GM03348 (cell line): Measurements from ENCODE around the gene MED13L.
"Not testable (repeated sequence)": the region's sequence is repeated elsewhere in the genome, so short reads cannot be mapped to it uniquely, and the experiment has no call there.

ENCODE experiments used
- DNase-seq: peaks from one replicate; pipeline ENCODE4 v3.0.0; 2012; ENCODE audit warnings: low spot score

MED13L gene

DNA sequence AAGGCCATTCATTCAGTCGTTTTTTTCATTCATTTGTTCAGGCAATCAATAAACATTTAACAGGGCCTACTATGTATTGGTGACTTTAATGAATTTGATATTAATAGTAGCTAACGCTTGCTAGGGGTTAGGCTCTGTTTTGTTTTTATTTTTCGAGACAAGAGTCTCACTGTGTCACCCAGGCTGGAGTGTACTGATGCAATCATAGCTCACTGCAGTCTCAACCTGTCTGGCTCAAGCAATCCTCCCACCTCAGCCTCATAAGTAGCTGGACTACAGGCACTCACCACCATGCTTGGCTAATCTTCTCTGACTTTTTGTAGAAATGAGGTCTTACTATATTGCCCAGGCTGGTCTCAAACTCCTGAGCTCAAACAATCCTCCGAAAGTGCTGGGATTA lies 25.6 kb upstream of the MED13L start:
- DNase-seq: no peak

DNA sequence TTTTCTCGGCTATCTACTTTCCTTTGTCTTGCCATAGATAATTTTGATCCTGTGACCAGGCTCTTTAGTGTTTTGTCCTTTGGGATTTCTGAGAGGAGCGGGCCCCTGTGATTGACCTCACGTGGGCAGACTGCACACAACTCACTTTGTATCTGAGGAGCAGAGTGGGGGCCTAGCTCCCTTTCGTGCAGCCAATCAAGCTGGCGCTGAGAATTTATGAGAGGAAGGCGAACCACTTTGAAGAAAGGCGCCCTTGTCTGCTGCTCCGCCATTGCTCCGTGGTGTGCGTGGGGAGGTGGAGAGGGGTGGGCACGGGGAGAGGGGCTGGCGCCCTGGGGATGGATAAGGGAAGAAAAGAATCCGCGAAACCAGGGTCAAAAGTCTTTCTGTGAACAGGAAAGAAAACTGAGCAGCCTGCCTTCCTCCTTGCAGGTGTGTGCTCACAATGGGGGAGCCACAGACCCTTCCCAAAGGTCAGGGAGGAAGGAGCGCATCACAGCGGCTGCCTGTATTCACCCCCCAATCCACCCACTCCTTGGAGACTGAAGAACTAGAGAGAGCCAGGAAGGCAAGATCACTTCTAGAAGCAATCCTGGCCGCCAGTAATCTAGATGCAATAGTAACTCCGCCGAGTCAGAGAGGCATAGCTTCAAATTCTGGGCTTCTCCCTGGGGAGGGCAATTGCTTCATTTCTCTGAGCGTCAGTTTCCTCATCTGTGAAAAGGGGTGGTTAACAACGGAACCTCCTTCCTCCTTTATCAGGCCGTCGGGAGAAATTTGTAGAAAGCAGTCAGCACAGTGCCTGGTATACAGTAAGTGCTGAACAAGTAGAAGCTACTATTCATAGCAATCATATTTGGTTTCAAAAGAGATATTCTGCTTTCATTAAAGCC lies 24.9 kb upstream of the MED13L start:
- no peak for DNase-seq

DNA sequence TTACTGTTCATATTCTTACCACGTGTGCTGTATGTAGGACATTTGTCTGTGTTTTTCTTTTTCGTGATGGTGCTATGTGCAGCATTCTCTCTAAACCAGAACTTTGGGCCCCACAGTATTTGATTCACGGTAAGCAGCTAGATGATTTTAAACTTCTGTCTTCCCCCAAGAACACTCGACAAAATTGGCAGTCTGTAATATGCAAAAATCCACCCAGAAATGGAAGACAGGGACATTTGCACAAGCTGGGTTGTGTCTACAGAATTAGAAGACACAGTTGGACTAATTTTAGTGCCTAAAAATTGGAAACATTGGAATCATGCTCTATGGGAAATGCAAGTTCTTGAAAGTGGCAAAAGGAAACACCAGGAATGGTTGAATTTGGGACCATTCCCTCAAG lies 24.1 kb upstream of the MED13L start:
- DNase-seq: no peak

DNA sequence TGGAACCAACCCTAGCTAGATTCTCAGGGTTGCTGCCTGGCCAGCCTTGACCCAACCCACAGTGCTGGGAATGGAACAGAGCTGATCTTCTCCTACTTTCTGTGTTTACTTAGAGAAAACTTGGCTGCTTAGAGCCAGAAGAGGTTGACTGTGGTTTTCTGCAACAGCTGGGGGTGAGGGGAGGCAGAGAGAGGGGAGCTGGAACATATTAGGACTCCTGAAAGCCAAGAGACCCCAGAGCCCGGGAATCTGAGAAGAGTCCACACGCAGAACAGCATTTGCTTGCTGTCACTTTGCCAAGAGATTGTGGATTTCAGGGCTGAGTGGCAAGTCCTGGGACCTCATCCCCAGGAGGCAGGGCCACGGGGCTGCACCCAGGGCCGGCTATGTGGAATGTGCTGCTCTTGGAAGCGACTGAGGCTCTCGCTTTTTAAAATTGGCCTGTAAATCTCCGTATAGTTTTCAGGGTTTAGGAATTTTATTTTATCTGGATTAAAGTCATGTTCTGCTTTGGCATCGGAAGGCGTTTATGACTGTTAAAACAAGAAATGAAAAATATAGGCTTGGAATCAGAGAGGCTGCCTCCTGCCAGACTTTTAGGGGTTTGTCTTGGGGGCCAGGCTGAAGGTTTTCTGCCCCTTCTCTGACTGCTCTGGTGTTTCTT lies 22.3 kb upstream of the MED13L start:
- peak; percentile 56 for DNase-seq

DNA sequence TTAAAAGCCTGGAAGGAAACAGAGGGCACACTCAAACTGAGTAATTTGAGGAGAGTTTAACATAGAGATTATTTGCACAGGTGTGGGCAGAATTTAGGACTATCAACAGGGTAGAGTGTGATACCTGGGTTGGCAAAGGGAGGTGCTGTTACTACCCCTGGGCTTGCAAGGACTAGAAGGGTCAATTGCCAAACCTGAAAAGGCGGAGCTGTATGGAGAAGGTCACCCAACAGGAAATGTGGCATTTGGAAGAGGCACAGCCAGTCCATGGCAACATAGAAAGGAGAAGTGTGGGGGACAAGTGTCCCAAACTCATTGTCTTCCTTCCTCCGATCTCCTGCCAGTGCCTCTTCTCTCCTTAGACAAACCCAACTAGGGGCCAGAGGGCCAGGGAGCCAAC lies 21.6 kb upstream of the MED13L start:
- DNase-seq: no peak

DNA sequence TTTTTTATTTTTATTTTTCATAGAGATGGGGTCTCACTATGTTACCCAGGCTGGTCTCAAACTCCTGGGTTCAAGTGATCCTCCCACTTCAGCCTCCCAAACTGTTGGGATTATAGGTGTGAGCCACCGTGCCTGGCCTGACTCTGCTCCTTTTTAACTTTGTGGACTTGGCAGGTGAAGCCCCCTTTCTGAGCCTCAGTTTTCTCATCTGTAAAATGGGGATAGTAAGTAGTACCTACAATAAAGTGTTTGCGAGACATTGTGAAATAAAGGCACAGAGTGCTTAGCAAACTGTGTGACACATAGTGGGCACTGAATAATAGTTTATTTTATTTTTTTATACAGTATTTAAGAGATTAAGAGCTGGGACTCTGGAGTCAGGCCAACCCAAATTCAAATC lies 21.1 kb upstream of the MED13L start:
- DNase-seq: no peak

DNA sequence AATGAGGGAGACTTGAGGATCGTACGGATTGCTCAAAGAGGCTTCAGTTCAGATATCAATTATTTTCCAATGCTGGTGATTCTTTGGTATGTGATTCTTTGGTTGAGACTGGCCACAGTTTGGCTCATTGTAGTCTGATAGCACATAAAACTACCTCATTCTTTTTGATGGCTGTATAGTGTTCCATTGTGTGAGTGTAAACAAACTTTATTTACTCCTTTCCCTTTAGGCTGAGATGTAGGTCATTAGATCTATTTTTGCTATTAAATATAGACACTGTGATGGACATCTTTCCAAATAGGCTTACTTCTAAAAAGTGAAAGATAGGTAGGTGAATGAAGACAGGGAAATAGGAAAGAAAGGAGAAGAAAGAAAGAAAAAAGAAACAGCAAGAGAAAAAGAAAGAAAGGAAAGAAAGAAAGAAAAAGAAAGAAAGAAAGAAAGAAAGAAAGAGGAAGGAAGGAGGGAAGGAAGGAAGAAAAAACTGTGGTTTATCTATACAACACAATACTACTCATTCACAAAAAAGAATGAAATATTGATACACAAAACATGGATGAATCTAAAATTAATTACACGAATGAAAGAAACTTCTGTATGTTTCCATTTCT lies 19.8 kb upstream of the MED13L start:
- no peak for DNase-seq

DNA sequence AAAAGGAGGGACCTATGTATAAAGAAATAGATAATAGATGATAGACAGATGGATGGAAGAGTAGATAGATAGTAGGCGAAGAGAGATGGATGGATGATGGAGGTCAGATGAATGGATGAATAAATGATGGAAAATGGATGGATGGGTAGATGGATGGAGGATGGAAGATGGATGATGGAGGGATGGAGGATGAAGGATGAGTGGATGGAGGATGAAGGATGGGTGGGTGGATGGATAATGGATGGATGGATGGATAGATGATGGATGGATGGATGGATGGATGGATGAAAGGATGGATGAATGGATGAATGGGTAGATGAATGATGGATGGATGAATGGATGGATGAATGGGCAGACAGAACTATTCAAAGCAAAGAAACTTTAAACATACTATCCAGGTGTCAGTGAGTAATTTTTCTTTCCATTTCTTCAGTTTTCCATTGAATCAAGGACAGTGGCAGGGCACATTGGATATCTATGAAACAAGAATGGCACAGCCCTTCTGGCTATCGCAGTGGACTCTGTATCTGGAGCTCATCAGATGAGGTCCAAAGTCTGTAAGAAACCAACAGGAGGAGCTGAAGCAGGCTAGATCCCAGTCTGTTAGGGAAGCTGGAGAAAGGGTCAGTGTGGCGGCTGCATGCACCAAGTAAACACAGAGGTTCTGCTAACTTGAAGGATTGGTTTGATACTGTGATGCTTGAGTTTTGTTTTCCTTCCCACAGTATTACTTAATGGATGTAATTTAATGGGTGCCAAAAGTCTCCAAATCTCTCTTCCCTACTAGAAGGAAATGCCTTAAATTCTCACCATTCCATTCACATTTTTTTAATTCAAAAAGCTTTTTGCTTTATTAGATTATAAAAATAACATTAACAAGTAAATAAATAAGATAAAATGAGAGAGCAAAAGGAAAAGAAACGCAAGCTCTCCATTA lies 18.1 kb upstream of the MED13L start:
- DNase-seq: peak; percentile 58

DNA sequence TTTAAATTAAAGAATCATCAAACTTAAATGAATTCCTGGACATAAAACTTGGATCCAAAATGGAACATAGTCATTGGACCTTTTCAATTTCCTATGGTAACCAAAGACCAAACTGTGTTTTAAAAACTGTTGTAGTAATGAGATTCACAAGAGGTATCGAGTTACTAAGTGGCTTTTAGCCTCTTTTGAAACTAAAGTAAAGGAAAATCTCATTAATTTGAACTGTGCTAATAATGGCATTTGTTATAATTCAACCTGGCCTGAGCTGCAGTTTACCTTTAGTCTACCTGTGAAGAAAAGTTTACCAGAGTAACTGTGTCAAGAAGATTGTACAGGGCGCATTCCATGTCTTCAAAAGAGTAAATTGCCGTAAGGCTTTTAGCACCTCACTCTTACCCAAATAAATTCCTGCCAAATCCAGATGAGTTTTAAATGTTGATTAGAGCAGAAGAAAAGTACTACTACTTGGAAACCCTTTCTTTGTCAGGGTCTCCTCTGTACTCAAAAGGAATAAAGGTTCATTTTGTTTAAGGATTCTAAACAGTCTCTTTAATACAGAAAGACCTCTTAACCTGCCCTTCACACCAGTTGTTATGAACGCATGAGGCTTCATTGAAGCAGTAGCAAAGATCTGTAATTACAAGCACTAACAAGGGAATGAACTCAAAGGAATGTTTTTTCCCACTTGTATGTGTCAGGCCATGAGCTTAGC lies 17.1 kb upstream of the MED13L start:
- DNase-seq: no peak

DNA sequence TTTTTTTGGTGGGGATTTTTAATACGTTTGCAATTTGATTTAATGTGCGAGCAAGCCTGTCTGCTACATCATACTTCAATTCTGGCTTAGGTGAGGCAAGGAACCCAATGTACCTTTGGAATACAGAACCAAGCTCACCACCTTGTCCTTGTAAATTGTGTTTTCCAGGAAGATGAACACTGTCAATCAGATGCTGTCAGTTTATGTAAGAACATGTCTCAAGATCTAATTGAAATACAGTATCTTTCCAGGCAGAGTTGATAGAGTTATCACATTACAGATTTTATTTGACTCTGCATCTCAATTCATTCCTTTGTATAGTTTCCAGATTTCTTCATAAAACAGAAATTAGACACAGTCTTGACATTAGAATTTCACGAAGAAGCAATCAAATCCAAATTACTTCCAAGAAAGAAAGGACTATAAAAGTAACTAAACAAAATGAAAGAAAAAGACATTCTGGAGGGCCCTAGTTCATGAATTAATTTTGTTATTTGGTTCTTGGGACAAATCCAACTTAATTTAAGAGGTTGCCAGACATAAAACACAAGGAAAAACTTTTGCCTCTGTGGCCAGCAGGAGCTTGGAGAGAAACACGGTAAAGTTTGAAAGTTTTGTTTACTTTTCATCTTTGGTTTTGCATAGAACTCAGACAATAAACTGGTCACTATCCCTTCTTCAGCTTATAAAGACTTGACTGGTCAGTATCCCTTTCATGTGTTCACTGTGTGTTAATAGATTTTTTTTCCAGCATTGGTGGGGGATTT lies 16.4 kb upstream of the MED13L start:
- DNase-seq: no peak

DNA sequence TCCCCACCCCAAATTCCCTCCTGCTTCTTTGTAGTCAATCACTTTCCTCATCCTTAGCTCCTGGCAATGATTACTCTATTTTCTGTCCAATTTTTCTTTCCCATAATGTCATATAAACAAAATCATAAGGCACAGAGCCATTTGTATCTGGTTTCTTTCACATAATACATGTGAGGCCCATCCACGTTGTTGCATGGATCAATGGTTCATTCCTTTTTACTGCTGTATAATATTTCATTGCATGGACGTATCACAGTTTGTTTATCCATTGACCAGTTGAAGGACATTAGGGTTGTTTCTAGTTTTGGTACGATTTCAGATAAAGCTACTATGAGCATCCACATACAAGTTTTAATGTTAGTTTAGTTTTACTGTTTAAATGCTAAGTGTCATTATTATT lies 13.7 kb upstream of the MED13L start:
- no peak for DNase-seq

DNA sequence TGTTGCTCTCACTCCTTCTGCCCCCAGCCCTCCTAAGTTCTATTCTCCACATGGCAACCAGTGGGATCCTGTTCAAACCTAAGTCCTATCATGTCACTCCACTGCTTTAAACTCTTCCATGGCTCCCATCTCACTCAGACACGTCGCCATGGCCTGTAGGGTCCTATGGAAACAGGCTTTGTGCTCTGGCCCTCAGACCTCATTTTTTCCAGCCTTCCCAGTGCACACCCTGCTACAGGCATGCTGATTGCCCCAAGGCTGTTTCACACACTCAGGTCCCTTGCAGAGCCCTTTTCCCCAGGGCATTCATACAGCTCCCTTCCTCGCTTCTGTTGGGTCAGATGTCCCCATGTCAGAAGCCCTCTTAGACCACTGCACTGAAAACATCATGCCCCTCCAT lies 11.2 kb upstream of the MED13L start:
- DNase-seq: no peak

DNA sequence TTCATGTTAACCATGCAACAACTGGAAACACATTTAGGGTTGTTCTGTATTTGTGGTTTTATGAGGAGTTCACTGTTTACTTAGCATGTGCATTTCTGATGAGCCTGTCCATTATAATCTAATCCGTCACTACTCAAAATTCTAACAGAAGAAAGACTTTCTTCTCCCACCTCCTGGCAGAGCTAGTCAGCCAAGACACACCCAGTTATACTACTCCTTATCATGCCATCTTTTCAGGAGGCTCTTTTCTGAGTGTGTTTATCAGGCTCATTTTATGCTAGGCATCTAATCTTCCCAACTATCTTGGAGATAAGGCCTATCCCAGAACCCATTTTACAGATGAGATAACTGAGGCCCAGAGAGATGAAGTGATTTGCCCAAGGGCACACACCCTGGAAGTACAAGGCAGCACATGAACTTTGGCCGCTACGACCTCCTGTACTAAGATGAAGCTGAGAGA lies 10.4 kb upstream of the MED13L start:
- DNase-seq: no peak

DNA sequence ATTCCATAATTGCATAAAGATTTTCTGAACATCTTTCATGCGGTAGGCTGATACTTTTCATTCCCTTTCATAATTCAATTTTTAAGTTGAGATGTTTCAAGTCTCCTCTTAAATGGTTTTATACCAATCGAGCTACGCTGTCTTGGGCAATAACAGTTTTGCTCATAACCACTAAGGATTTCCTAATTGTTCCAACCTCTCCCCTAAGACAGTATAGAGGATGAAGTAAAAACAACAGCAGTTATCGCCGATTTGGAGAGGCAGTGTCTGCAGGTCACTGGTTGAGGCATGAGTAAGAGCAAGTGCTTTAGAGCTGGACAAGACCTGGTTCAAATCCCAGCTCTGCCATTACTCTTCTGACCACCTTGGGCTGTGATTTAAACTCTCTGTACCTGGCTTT lies 6.9 kb upstream of the MED13L start:
- DNase-seq: no peak

DNA sequence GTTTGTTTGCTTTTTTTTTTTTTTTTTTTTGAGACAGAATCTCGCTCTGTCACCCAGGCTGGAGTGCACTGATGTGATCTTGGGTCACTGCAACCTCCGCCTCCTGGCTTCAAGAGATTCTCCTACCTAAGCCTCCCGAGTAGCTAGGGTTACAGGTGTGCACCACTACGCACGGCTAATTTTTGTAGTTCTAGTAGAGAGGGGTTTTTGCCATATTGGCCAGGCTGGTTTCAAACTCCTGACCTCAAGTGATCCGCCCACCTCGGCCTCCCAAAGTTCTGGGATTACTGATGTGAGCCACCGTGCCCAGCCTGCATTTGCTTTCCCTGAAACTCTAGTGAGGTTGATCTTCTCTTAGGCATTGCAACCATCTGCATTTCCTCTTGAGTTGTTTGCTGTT lies 6.4 kb upstream of the MED13L start:
- DNase-seq: not testable (repeated sequence)

DNA sequence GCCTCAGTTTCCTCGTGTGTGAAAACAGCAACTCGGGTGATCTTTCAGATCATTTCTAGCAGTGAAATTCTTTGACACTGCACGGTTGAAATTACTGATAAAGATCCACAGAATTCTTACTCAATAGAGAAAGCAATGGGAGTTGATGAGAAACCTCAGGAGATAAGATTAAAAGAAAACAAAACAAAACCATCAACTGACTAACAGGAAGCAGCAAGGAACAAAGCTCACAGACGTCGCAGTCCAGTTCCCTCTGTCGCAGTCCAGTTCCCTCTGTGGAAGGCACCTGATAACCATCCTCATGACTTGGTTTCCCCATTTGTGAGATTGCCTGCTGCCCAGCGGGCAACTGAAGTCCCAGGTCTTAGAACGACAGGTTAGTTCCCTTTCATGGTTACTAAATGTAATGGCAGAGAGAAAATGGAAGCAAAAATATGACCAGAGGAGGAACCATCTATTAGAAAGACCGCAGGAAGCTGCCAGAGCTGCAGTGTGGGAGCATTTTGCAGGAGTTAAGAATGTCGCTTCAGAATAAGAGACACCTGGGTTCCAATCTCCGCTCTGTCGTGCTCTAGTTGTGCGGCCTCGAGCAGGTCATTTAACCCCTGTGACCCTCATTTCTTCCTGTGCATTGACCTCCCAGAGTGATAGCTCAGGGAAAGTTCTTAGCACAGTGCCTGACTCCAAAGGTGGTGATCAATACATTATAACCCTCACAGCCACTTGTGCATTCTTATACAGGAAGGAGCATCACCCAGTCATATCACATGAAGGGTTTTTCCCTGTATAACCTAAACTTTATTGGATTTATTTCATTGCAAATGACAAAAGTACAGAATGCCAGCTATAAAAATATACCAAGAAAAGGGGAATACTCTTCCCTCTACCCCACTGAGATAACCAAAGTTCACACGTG lies 5.1 kb upstream of the MED13L start:
- DNase-seq: no peak

DNA sequence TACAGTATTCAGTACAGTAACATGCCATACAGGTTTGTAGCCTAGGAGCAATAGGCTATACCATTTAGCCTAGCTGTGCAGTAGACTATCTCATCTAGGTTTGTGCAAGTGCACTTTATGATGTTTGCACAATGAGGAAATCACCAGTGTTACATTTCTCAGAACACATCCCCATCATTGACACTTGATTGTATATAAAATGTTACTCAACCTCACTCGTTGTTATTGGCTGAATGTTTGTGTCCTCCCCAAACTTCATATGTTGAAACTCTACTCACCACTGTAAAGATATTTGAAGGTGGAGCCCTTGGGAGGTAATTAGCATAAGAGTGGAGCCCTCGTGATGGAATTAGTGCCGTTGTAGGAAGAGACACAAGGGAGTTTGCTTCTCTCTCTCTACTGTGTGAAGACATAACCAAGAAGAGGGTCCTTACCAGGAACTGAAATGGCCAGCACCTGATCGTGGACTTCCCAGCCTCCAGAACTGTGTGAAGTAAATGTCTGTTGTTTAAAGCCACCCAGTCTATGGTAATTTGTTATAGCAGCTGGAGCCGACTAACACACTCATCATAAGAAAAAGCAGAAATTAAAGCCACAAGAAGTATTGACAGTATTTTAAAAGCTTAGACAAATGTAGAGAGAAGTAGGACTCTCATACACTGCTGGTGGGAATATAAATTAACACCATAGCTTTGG lies 3.2 kb upstream of the MED13L start:
- DNase-seq: no peak

DNA sequence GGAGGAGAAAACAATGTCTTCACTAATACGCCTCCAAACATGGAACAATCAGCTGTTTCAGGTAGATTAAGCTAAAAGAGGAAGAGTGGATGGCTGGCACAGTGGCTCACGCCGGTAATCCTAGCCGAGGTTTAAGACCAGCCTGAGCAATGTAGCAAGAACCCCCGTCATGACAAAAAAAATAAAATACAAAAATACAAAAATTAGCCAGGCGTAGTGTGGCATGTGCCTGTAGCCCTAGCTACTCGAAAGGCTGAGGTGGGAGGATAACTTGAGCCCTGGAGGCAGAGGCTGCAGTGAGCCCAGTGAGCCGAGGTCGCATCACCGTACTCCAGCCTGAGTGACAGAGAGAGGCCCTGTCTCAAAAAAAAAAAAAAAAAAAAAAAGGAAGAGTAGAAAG lies 1.2 kb upstream of the MED13L start:
- no peak for DNase-seq

DNA sequence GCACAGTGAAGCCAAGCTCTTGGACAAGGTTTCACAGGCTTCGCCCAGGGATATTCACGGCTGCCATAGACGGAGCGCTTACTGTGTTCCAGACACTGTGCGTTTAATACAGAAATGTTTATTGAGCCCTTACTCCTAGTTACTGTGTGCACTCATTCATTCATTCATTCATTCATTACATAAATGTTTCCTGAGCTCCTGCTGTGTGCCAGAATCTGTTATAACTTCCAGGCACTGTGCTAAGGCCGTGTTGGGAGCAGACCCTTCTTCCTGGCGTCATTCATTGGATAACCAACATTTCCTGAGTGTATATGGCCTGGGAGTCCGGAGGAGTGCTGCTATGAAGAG lies 760 bp upstream of the MED13L start:
- DNase-seq: no peak
